HG02642 (cell line): Measurements from ENCODE around the gene C19orf47.
"Not testable (repeated sequence)": the region's sequence is repeated elsewhere in the genome, so short reads cannot be mapped to it uniquely, and the experiment has no call there.

ENCODE experiments used
- ATAC-seq: cut with Tn5 transposase; IDR thresholded peaks from one replicate; pipeline ENCODE4 v1.9.1; 2021; ENCODE audit warnings: mild to moderate bottlenecking; ENCODE audit not compliant: unreplicated experiment, poor library complexity

The C19orf47 gene

GRCh38 chr19:40377876-40378385 lies 29.7 kb upstream of the C19orf47 start:
- no peak for ATAC-seq

GRCh38 chr19:40376286-40376862 lies 28.2 kb upstream of the C19orf47 start:
- ATAC-seq = no peak

- ATAC-seq = no peak
Measured at GRCh38 chr19:40374084-40374483, 25.9 kb upstream of the C19orf47 start.

GRCh38 chr19:40371802-40372122 lies 23.6 kb upstream of the C19orf47 start:
- no peak for ATAC-seq

GRCh38 chr19:40370997-40371801 lies 23.0 kb upstream of the C19orf47 start:
- ATAC-seq = no peak

- not testable (repeated sequence) for ATAC-seq
Measured at GRCh38 chr19:40370253-40370652, 22.1 kb upstream of the C19orf47 start.

GRCh38 chr19:40369797-40370196 lies 21.6 kb upstream of the C19orf47 start:
- ATAC-seq = no peak

- no peak for ATAC-seq
Measured at GRCh38 chr19:40367577-40368434, 19.6 kb upstream of the C19orf47 start.

GRCh38 chr19:40366697-40367561 lies 18.7 kb upstream of the C19orf47 start:
- no peak for ATAC-seq

- no peak for ATAC-seq
Measured at GRCh38 chr19:40365613-40366401, 17.6 kb upstream of the C19orf47 start.

GRCh38 chr19:40365010-40365409 lies 16.8 kb upstream of the C19orf47 start:
- ATAC-seq = no peak

- ATAC-seq = no peak
Measured at GRCh38 chr19:40363069-40363468, 14.9 kb upstream of the C19orf47 start.

GRCh38 chr19:40362160-40362559 lies 14.0 kb upstream of the C19orf47 start:
- ATAC-seq = no peak

GRCh38 chr19:40360708-40361241 lies 12.6 kb upstream of the C19orf47 start:
- no peak for ATAC-seq

GRCh38 chr19:40360020-40360707 lies 12.0 kb upstream of the C19orf47 start:
- ATAC-seq = no peak

- no peak for ATAC-seq
Measured at GRCh38 chr19:40358773-40359172, 10.6 kb upstream of the C19orf47 start.

GRCh38 chr19:40357640-40358039 lies 9.4 kb upstream of the C19orf47 start:
- no peak for ATAC-seq
